GM10248 (cell line): ENCODE results near the gene GRID1.

Source experiments
- CTCF ChIA-PET: fragments of 300-600 bp; sonication (Branson Sonifier 250); formaldehyde crosslinking; extraction: SDS; loops from one replicate; lab custom pipeline; 2021; ENCODE audit warnings: antibody characterized with exemption; lab: Yijun Ruan, JAX
- POLR2A ChIA-PET: fragments of 350-650 bp; sonication (Branson Sonifier 250); formaldehyde crosslinking; extraction: SDS; loops from one replicate; lab custom pipeline; 2020; ENCODE audit warnings: antibody characterized with exemption; lab: Yijun Ruan, JAX
- DNase-seq: peaks from one replicate; pipeline ENCODE4 v3.0.0; 2012; ENCODE audit errors: extremely low spot score
- CTCF ChIP-seq: IDR thresholded peaks from 2 replicates; pipeline ENCODE4 v1.5.1; 2012; ENCODE audit warnings: mild to moderate bottlenecking, low read depth; ENCODE audit errors: extremely low read depth, missing control alignments, control extremely low read depth

The GRID1 gene

GRCh38 chr10:86105640-86106039 is 261.0 kb downstream of the GRID1 start:
- POLR2A ChIA-PET: no interaction called here
- no peak for TF ChIP-seq CTCF
- CTCF ChIA-PET: no interaction called here
- DNase-seq: no peak

- ChIA-PET POLR2A (no interaction called here), CTCF (no interaction called here)
- no peak for DNase-seq
- no peak for TF ChIP-seq CTCF
Measured at GRCh38 chr10:86105181-86105580, 261.4 kb downstream of the GRID1 start.

GRCh38 chr10:86104611-86105145 is 261.9 kb downstream of the GRID1 start:
- no peak for DNase-seq
- POLR2A ChIA-PET: no interaction called here
- CTCF ChIA-PET: no interaction called here
- no peak for TF ChIP-seq CTCF

- ChIA-PET POLR2A (no interaction called here), CTCF (no interaction called here)
- TF ChIP-seq CTCF: no peak
- DNase-seq: no peak
Measured at GRCh38 chr10:86104156-86104555, 262.4 kb downstream of the GRID1 start.

- ChIA-PET CTCF (no interaction called here), POLR2A (no interaction called here)
- no peak for TF ChIP-seq CTCF
- no peak for DNase-seq
Measured at GRCh38 chr10:86103391-86104101, 263.0 kb downstream of the GRID1 start.

- TF ChIP-seq CTCF: no peak
- POLR2A ChIA-PET: no interaction called here
- no peak for DNase-seq
- CTCF ChIA-PET: no interaction called here
Measured at GRCh38 chr10:86102451-86102850, 264.1 kb downstream of the GRID1 start.
